Right lobe of liver (tissue), 6 donors: ENCODE data around the gene FAM90A1. TPM values are rescaled to one million over a fixed set of nuclear protein-coding genes. Genes with fewer than 3 reads are reported as not detected.
"Not testable (repeated sequence)": the region's sequence is repeated elsewhere in the genome, so short reads cannot be mapped to it uniquely, and the experiment has no call there.

Source experiments
- ATAC-seq, 4 donors: fragments of 200-7000 bp; cut with Tn5 transposase; one replicate each; pipeline ENCODE4 v1.9.1; 2020; ENCODE audit warnings: mild to moderate bottlenecking in 4 of 4, moderate library complexity in 4 of 4
- DNase-seq, 3 donors: peaks; one replicate each; pipeline ENCODE4 v3.0.0-alpha.2; 2020
- H3K27ac ChIP-seq, 3 donors: fragments of 200-600 bp; one replicate each; pipeline ENCODE4 v1.8.0; 2022
- H3K27me3 ChIP-seq, 2 donors: fragments of 200-600 bp; one replicate each; pipeline ENCODE4 v1.8.0; 2022
- H3K36me3 ChIP-seq, 4 donors: fragments of 200-600 bp; sonication (generic) in 1 of 4; one replicate each; pipeline versions ENCODE4 v1.5.1 to v1.8.0; 2017 to 2022; ENCODE audit warnings: control low read depth in 1 of 4
- H3K4me1 ChIP-seq, 4 donors: fragments of 200-600 bp; sonication (generic) in 1 of 4; one replicate each; pipeline versions ENCODE4 v1.5.1 to v1.8.0; 2017 to 2022; ENCODE audit warnings: control low read depth in 1 of 4
- H3K4me3 ChIP-seq, 3 donors: fragments of 200-600 bp; one replicate each; pipeline ENCODE4 v1.8.0; 2022
- H3K9me3 ChIP-seq, 4 donors: fragments of 200-600 bp; sonication (generic) in 1 of 4; one replicate each; pipeline versions ENCODE4 v1.5.1 to v1.8.0; 2017 to 2022; ENCODE audit warnings: control low read depth in 1 of 4
- CTCF ChIP-seq, 4 donors: fragments of 200-600 bp in 3 of 4; fragments of 450-650 bp in 1 of 4; IDR thresholded peaks; one replicate each; pipeline versions ENCODE4 v1.5.1 to v1.8.0; 2016 to 2022; ENCODE audit warnings: antibody characterized with exemption in 4 of 4, mild to moderate bottlenecking in 2 of 4
- WGBS: methylation state at CpG from one replicate; pipeline ENCODE4 v1.1.6; 2018; ENCODE audit warnings: low coverage, low lambda C conversion rate; ENCODE audit not compliant: insufficient coverage; ENCODE audit errors: missing lambda C conversion rate; 5-methylcytosine and 5-hydroxymethylcytosine counted together
- intact Hi-C, 2 donors: fragments of 100-400 bp; cut with DNase I; formaldehyde crosslinking; loops; one replicate each; pipeline versions ENCODE4 v1.11.2 to v1.14.1; 2022
- total RNA-seq, 6 experiments: library from RNA; depleted of rRNA in 2 of 6; stranded (reverse); fragments of >200 nt in 2 of 6; fragmentation: NEBNext Ultra II Directional in 3 of 6; extraction: Animal tissue kit (Norgen Biotek cat#: 25700) in 3 of 6; gene quantifications; one replicate each; pipeline versions ENCODE4 v1.1.0 to v1.2.4, GENCODE V29; 2016 to 2023
- donor health status: DM: no; HTN: yes; CAD: no.
- donor health status: DM: no; HTN: no; CAD: no.
- donor health status: DM: no; HTN: no; CAD: no.
- donor health status: DM: no; HTN: yes; CAD: no.
- donor health status: DM: no; HTN: yes; CAD: no.

Gene FAM90A1
- total RNA-seq, 6 experiments from 2014 or later: 0.07 TPM; not detected in 5

GRCh38 chr12:8179989-8180585 lies 47.3 kb downstream of the FAM90A1 start:
- ATAC-seq (peak in 2 of 4 donors; percentile 40 to 44), DNase-seq (peak; percentile 72 to 80 (median 72))
- H3K4me1 ChIP-seq, H3K27me3 ChIP-seq, H3K9me3 ChIP-seq, intact Hi-C loops, H3K36me3 ChIP-seq: not testable (repeated sequence)
- WGBS: 0% methylated on average over 8 of the region's 43 CpGs
- TF ChIP-seq CTCF (IDR thresholded peaks at IDR 0.05): peak; percentile 5 to 73 (median 63)
- Histone ChIP-seq H3K4me3 (peak overlapping the region; percentile 61 to 78 (median 71)), H3K27ac (peak overlapping the region in 1 of 3 donors; percentile 49)

DNA sequence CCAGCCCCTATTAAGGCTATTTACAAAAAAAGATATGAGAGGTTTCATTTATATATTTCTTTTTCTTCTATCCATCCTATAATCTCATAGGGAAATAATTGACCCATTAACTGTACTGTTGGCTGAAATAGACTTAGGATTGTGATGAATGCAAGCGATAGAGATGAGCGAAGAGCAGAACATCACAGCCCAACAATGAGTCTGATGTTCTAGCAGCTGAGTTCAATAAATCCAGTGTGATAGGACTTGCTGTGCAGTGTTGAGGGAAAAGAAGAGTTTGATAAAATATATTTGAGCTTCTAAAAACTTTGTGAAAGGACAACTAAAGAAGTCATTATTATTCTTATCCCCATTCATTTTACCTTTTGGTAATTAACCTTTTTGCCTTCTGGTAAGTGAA lies 54.5 kb downstream of the FAM90A1 start:
- H3K9me3 ChIP-seq, ATAC-seq, H3K27me3 ChIP-seq, H3K4me3 ChIP-seq, H3K36me3 ChIP-seq, DNase-seq, intact Hi-C loops, H3K4me1 ChIP-seq, H3K27ac ChIP-seq: not testable (repeated sequence)
- WGBS: 56% methylated on average over 2 of the region's 2 CpGs

Other genes with a start within 250 kb of the FAM90A1 start
- 1 to 10 TPM; 4.4 to 5.7 (median 4.8) TPM for gene FOXJ2, start 194.9 kb downstream of the FAM90A1 start, total RNA-seq
- gene C3AR1, start 161.3 kb downstream of the FAM90A1 start, total RNA-seq: 10 to 100 TPM in 1 of 6 experiments, 1 to 10 TPM in 5; 2.0 to 11.9 (median 3.8) TPM
- 10 to 100 TPM; 12.9 to 32.1 (median 17.1) TPM for gene NECAP1, start 145.3 kb downstream of the FAM90A1 start, total RNA-seq
- 1 to 10 TPM in 1 of 6 experiments, under 1 TPM in 4, not detected in 1; 0.25 to 1.3 (median 0.63) TPM for gene CLEC4A, start 104.0 kb downstream of the FAM90A1 start, total RNA-seq
- gene ZNF705A, start 70.6 kb downstream of the FAM90A1 start, total RNA-seq: not detected
- gene CLEC6A, start 228.3 kb upstream of the FAM90A1 start, total RNA-seq: not detected